Vagina (tissue), 2 donors: Measurements from ENCODE around the gene SYT5.

ENCODE experiments used
- CTCF ChIP-seq, 3 experiments: fragments of 450-650 bp in 2 of 3; fragments of 200-600 bp in 1 of 3; sonication (generic) in 1 of 3; IDR thresholded peaks; one replicate each; pipeline ENCODE4 v1.5.1; 2017 to 2019; ENCODE audit warnings: antibody characterized with exemption in 3 of 3, mild to moderate bottlenecking in 2 of 3, moderate library complexity in 2 of 3
- POLR2A ChIP-seq, 2 donors: fragments of 450-650 bp; IDR thresholded peaks; one replicate each; pipeline ENCODE4 v1.6.1; 2017; ENCODE audit warnings: antibody characterized with exemption in 2 of 2, mild to moderate bottlenecking in 2 of 2, moderate library complexity in 2 of 2
- POLR2AphosphoS5 ChIP-seq, 2 donors: sonication (generic); formaldehyde crosslinking; IDR thresholded peaks; one replicate each; pipeline ENCODE4 v1.9.0; 2017; ENCODE audit warnings: antibody characterized with exemption in 2 of 2, mild to moderate bottlenecking in 2 of 2, low read depth in 1 of 2; ENCODE audit not compliant: insufficient read depth in 1 of 2

GRCh38 chr19:55157064-55157908, 22.8 kb downstream of the SYT5 start, which contains the start of gene TNNI3:
- TF ChIP-seq CTCF (IDR thresholded peaks at IDR 0.05) (no peak), POLR2AphosphoS5 (IDR thresholded peaks at IDR 0.05; ENCODE audit: insufficient read depth in 1 of 2, low read depth in 1 of 2) (no peak), POLR2A (IDR thresholded peaks at IDR 0.05) (no peak)
